K562 (cell line): ENCODE results near the gene S100A3. TPM values are rescaled to one million over a fixed set of nuclear protein-coding genes. Genes with fewer than 3 reads are reported as not detected.

Experiments used
- ATAC-seq: fragments of 200-7000 bp; cut with Tn5 transposase; 3 replicates; pipeline ENCODE4 v1.9.1; 2020; ENCODE audit warnings: moderate library complexity
- BruUV-seq: library from RNA; stranded (reverse); fragments of 400-500 nt; replicated peaks from 2 replicates; lab custom pipeline; 2021; lab: Mats Ljungman, UMichigan
- CTCF ChIA-PET: fragments of 300-600 bp; formaldehyde crosslinking; extraction: SDS; loops from one replicate; lab custom pipeline; 2021; ENCODE audit warnings: low intra/inter-chr PET ratio; lab: Yijun Ruan, JAX
- POLR2A ChIA-PET: fragments of 300-600, 350-650 bp; sonication (Branson Sonifier 250); formaldehyde crosslinking; extraction: SDS; loops from one replicate; lab custom pipeline; 2021; ENCODE audit warnings: antibody characterized with exemption, inconsistent platforms; lab: Yijun Ruan, JAX
- DNase-seq, 4 experiments: peaks; one replicate each; pipeline versions ENCODE4 v3.0.0 to v3.0.0-alpha.2; 2011 to 2018; ENCODE audit warnings: low spot score in 3 of 4, mixed read lengths in 3 of 4; ENCODE audit errors: extremely low read depth in 1 of 4
- FAIRE-seq: peaks from 2 replicates; lab custom pipeline; 2011; peaks lifted over from hg19 to GRCh38; lab: Jason Lieb, UNC
- H2AFZ ChIP-seq: 2 replicates; pipeline ENCODE4 v1.6.0; 2011; ENCODE audit warnings: low read depth, low read length, control low read depth, inconsistent platforms
- H3K27ac ChIP-seq: fragments of 200-600 bp; 3 replicates; pipeline ENCODE4 v1.8.0; 2011; ENCODE audit warnings: low read depth, mild to moderate bottlenecking, control low read depth, inconsistent platforms, low read length, moderate library complexity, mixed read lengths; ENCODE audit errors: extremely low read depth
- H3K27me3 ChIP-seq, 2 experiments: fragments of 300-600 bp in 1 of 2; 2 replicates in 1 of 2; 3 replicates in 1 of 2; pipeline versions ENCODE4 v1.6.0 to v1.8.0; 2011; ENCODE audit warnings: inconsistent platforms in 2 of 2, low read length in 2 of 2, mild to moderate bottlenecking in 1 of 2, mixed read lengths in 1 of 2, moderate library complexity in 1 of 2; ENCODE audit not compliant: control insufficient read depth in 2 of 2, insufficient read depth in 2 of 2
- H3K36me3 ChIP-seq: fragments of 300-600 bp; 3 replicates; pipeline ENCODE4 v1.8.0; 2011; ENCODE audit warnings: mild to moderate bottlenecking, low read length, inconsistent platforms; ENCODE audit not compliant: control insufficient read depth, insufficient read depth
- H3K4me1 ChIP-seq, 2 experiments: fragments of 200-600 bp in 1 of 2; replicated peaks in 1 of 2; 2 replicates in 1 of 2; 3 replicates in 1 of 2; pipeline versions ENCODE4 v1.5.1 to v1.8.0; 2011; ENCODE audit warnings: inconsistent platforms in 2 of 2, low read length in 2 of 2, mild to moderate bottlenecking in 1 of 2, mixed read lengths in 1 of 2, moderate library complexity in 1 of 2; ENCODE audit not compliant: control insufficient read depth in 2 of 2, insufficient read depth in 2 of 2
- H3K4me2 ChIP-seq: 2 replicates; pipeline ENCODE4 v1.6.1; 2011; ENCODE audit warnings: low read length, control low read depth, inconsistent platforms, mixed read lengths; ENCODE audit not compliant: insufficient read depth
- H3K4me3 ChIP-seq: fragments of 200-600 bp; sonication (generic), shearing (Covaris generic); 2 replicates; pipeline ENCODE4 v1.5.1; 2016; ENCODE audit warnings: control low read depth, inconsistent platforms
- H3K79me2 ChIP-seq: fragments of 200-600 bp; 3 replicates; pipeline ENCODE4 v1.8.0; 2011; ENCODE audit warnings: low read length, inconsistent platforms; ENCODE audit not compliant: control insufficient read depth, insufficient read depth
- H3K9ac ChIP-seq, 2 experiments: 2 replicates each; pipeline versions ENCODE4 v1.6.0 to v1.6.1; 2011; ENCODE audit warnings: low read depth in 2 of 2, low read length in 2 of 2, control low read depth in 1 of 2, inconsistent platforms in 1 of 2, mild to moderate bottlenecking in 1 of 2, mixed read lengths in 1 of 2; ENCODE audit not compliant: insufficient read depth in 1 of 2
- H3K9me1 ChIP-seq: one replicate; pipeline ENCODE4 v1.6.0; 2011; ENCODE audit warnings: inconsistent platforms, mild to moderate bottlenecking, low read length, moderate library complexity; ENCODE audit not compliant: control insufficient read depth, insufficient read depth
- H3K9me3 ChIP-seq: replicated peaks from 2 replicates; pipeline ENCODE4 v1.5.1; 2011; ENCODE audit warnings: low read depth, low read length, inconsistent platforms; ENCODE audit not compliant: control insufficient read depth, insufficient read depth
- H4K20me1 ChIP-seq: replicated peaks from 2 replicates; pipeline ENCODE4 v1.6.1; 2011; ENCODE audit warnings: low read length, inconsistent platforms, mixed read lengths; ENCODE audit not compliant: control insufficient read depth, insufficient read depth
- ARID2 ChIP-seq: fragments of 450-650 bp; IDR thresholded peaks from 2 replicates; pipeline ENCODE4 v1.6.1; 2017; ENCODE audit warnings: antibody characterized with exemption, mild to moderate bottlenecking
- BHLHE40 ChIP-seq: IDR thresholded peaks from 2 replicates; pipeline ENCODE4 v1.6.1; 2011; ENCODE audit warnings: low read length, improper control_type of control experiment
- GABPA ChIP-seq: fragments of 200-800 bp; sonication (Bioruptor generic); conservative IDR thresholded peaks from 2 replicates; pipeline ENCODE4 v1.6.1; 2016; ENCODE audit warnings: low read depth, missing genetic modification characterization, missing compliant biosample characterization
- GABPB2 ChIP-seq: fragments of 250-450 bp; sonication (Bioruptor Pico); conservative IDR thresholded peaks from 2 replicates; pipeline ENCODE4 v1.5.1; 2021; ENCODE audit warnings: mild to moderate bottlenecking
- GATAD2B ChIP-seq: fragments of 450-650 bp; IDR thresholded peaks from 2 replicates; pipeline ENCODE4 v1.6.1; 2017; ENCODE audit warnings: mild to moderate bottlenecking, borderline replicate concordance
- IFI16 ChIP-seq: fragments of 250-450 bp; sonication (Bioruptor Pico); IDR thresholded peaks from 2 replicates; pipeline ENCODE4 v2.1.2; 2022; ENCODE audit warnings: mild to moderate bottlenecking, inconsistent platforms
- KHSRP ChIP-seq: fragments of 450-650 bp; IDR thresholded peaks from 2 replicates; pipeline ENCODE4 v1.6.1; 2017
- PKNOX1 ChIP-seq: fragments of 450-650 bp; IDR thresholded peaks from 2 replicates; pipeline ENCODE4 v1.6.1; 2016
- PRPF4 ChIP-seq: fragments of 200-400 bp; formaldehyde crosslinking; IDR thresholded peaks from one replicate; pipeline ENCODE4 v1.6.1; 2017; ENCODE audit warnings: low read length, low read depth, mild to moderate bottlenecking; ENCODE audit not compliant: insufficient read depth, poor library complexity, severe bottlenecking
- RAD21 ChIP-seq, 2 experiments: fragments of 250-450 bp in 1 of 2; fragments of 450-650 bp in 1 of 2; sonication (Bioruptor Pico) in 1 of 2; formaldehyde crosslinking in 1 of 2; IDR thresholded peaks in 1 of 2; conservative IDR thresholded peaks in 1 of 2; 2 replicates each; pipeline versions ENCODE4 v1.4.0 to v1.8.0; 2020 to 2022; ENCODE audit warnings: mild to moderate bottlenecking in 2 of 2, moderate library complexity in 1 of 2
- TFAP4 ChIP-seq: sonication (generic); formaldehyde crosslinking; IDR thresholded peaks from 2 replicates; pipeline ENCODE4 v1.8.0; 2022; ENCODE audit warnings: missing genetic modification reagents, mild to moderate bottlenecking, moderate library complexity, borderline replicate concordance
- U2AF2 ChIP-seq: fragments of 200-400 bp; formaldehyde crosslinking; optimal IDR thresholded peaks from 2 replicates; pipeline ENCODE3; 2017; ENCODE audit warnings: low read depth, mild to moderate bottlenecking, low read length
- UBTF ChIP-seq, 2 experiments: IDR thresholded peaks; 2 replicates each; pipeline ENCODE4 v1.6.1; 2012; ENCODE audit warnings: improper control_type of control experiment in 2 of 2, low read depth in 2 of 2, low read length in 2 of 2, borderline replicate concordance in 1 of 2
- ZNF224 ChIP-seq: sonication (generic); formaldehyde crosslinking; IDR thresholded peaks from 2 replicates; pipeline ENCODE4 v1.8.0; 2022; ENCODE audit warnings: mild to moderate bottlenecking, missing genetic modification reagents
- WGBS: fragments of 100-300 bp; shearing (Covaris generic); methylation state at CpG from one replicate; pipeline ENCODE4 v1.1.6; 2016; ENCODE audit warnings: low coverage, mixed read lengths; ENCODE audit not compliant: insufficient coverage; ENCODE audit errors: missing lambda C conversion rate; 5-methylcytosine and 5-hydroxymethylcytosine counted together
- in situ Hi-C: fragments of 300-500 bp; cut with MboI; formaldehyde crosslinking; loops from 4 replicates; pipeline ENCODE4 v1.15.0; 2018; ENCODE audit warnings: inconsistent platforms, mixed read lengths
- intact Hi-C: fragments of 100-400 bp; cut with micrococcal nuclease; formaldehyde crosslinking; loops from 2 replicates; pipeline ENCODE4 v1.14.2; 2022
- polyA plus RNA-seq, 8 experiments: library from polyadenylated mRNA; depleted of rRNA in 4 of 8; stranded (reverse) in 5 of 8; unstranded in 3 of 8; fragments of >200 nt; fragmentation: Nextera tagmentation in 2 of 8; fragmentation: Illumina TruSeq in 1 of 8; extraction: Ambion mirVana in 2 of 8; extraction: Trizol in 1 of 8; gene quantifications; 2 replicates each; pipeline versions ENCODE4 v1.2.1 to v1.2.3, GENCODE V29; 2011 to 2014; ENCODE audit warnings: inconsistent platforms in 1 of 8, missing spikeins in 1 of 8
- total RNA-seq, 7 experiments: library from RNA; depleted of rRNA in 6 of 7; stranded (reverse); fragments of >200 nt in 6 of 7; fragmentation: Illumina TruSeq in 2 of 7; extraction: Trizol in 2 of 7; gene quantifications; 2 replicates each; pipeline versions ENCODE4 v1.2.1 to v1.2.3, GENCODE V29; 2011 to 2021; ENCODE audit warnings: low replicate concordance in 1 of 7

The S100A3 gene
- total and polyA plus RNA-seq, 9 of the 15 experiments (the other 6 are each of a cell fraction or from before 2014, with no cell fraction given) = 0.08 to 1.7 (median 0.18) TPM; not detected in 4

DNA sequence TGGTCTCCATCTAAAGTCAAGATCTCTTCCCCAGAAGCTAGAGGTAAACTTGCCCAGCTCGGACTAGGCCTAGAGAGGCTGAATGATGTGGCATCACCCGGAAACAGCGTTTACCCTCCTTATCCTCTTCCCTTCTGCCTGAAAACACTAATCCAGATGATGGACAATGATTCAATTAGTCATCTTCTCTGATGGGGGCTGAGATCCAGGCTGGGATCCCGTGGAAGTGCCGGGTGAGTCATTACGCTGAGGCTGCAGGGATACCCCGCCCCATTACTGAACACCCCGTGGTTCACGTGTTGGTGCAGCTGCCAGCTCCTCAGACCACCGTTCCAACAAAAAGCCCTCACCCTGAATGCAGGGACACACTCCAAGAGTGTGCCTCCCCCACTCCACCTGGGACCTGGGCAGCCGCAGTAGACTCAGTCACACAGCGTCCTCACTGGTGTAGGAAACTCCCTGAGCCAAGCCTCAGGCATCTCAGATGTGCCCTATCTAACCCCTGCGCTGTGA, 15.3 kb downstream of the S100A3 start (continued):
- TF ChIP-seq RAD21 (CRISPR knock-in tag; conservative IDR thresholded peaks at IDR 0.05 in 1 of 2, IDR thresholded peaks at IDR 0.05 in 1 of 2) (no peak), IFI16 (CRISPR knock-in tag) (no peak), U2AF2 (no peak), BHLHE40 (peak; percentile 74)
- TF ChIP-seq, all 486 proteins: peak for 14

DNA sequence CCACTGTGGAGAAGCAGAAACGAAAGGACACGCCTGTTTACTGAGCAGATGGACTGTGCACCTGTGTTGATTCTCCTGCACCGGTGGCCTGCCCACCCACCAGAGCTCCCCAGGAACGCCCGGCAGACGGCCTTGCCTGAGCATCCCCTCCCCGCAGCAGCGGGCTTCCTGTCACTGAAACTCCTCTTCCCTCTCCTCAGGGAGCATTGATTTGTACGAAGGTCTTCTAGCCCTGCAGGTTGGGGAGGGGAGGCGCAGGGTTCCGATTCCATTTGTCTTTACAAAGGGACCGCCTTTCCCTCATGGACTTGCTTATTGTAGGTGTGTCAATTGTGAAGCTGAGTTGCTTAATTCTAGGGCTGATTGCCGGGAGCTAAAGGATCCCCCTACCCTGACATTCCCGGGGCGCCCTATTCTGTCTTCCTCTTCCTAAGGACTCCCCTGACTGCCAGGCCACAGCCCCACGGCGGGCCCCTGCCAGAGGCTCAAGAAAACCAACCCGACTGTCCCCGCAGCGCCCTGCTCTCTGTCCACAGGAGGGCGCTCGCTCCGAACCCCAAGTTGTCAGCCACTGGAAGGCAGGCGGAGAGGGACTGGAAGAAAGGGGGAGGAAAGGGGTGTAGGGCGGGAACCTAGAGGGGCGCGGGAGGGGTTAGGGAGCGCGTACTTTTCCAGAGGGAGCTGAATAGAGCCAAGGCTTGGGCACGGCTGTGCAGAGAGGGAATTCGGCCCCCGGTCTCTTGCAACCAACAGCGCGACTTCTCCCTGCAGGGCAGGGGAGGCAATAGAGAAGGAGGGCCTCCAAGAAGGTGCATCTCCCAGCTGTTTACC, 16.1 kb downstream of the S100A3 start:
- no peaks in the 10 kb centered on the region for H3K27me3 ChIP-seq
- DNase-seq = peak; percentile 87 to 92 (median 89)
- no peaks in the 10 kb centered on the region for H3K9me1 ChIP-seq
- H4K20me1 ChIP-seq = no peaks in the 10 kb centered on the region
- H3K9me3 ChIP-seq = no peaks in the 10 kb centered on the region
- 30% methylated on average over 29 of the region's 34 CpGs for WGBS
- H2AFZ ChIP-seq = peak overlapping the region; percentile 86
- peak overlapping the region; percentile 44; the same call in 2 of the 3 replicates for H3K27ac ChIP-seq
- H3K36me3 ChIP-seq = no peaks in the 10 kb centered on the region
- H3K79me2 ChIP-seq = no peaks in the 10 kb centered on the region; the same call in 2 of the 3 replicates
- peak; percentile 94 for ATAC-seq
- H3K4me2 ChIP-seq = peak overlapping the region; percentile 23; the same call in 1 of the 2 replicates
- peak; percentile 79 for FAIRE-seq
- in situ Hi-C loops = loop anchor here (5.0 kb wide), 1 partner anchor 34 kb away; the partner anchor contains the start of gene S100A2
- peak overlapping the region; percentile 11 to 39; a peak in 2 of 4 replicates for H3K9ac ChIP-seq
- H3K4me1 ChIP-seq = peaks cover 38 to 45% of the 10 kb centered on the region in 2 experiments
- intact Hi-C loops = loop anchor here (1.0 to 5.0 kb wide), 2 partner anchors 35 to 99 kb away; partner anchors contain the start of gene CHTOP
- BruUV-seq = no TSS peak
- no peak overlapping the region for H3K4me3 ChIP-seq
- ChIA-PET CTCF (interaction anchor here (0.6 to 2.4 kb wide), 4 partner anchors 36 to 454 kb away, joined by 3 to 21 read pairs (median 4); partner anchors contain the start of gene RAB13), POLR2A (interaction anchor here (0.6 to 1.4 kb wide), 6 partner anchors 8 to 191 kb away, joined by 3 to 7 read pairs (median 3); partner anchors contain the start of gene S100A5)
- TF ChIP-seq UBTF (IDR thresholded peaks at IDR 0.05; ENCODE audit: borderline replicate concordance in 1 of 2, low read depth in 2 of 2, low read length in 2 of 2) (0 out of 4 replicates have a peak, but pooled peaks of 1 of the 2 experiments have one; percentile 26), GABPB2 (CRISPR knock-in tag) (no peak), ZNF224 (CRISPR knock-in tag) (no peak), GABPA (tag) (no peak), PRPF4 (no peak), KHSRP (no peak), TFAP4 (CRISPR knock-in tag) (peak; percentile 70; the same call in 1 of the 2 replicates), PKNOX1 (0 out of 2 replicates have a peak, but pooled peaks have one; percentile 6), GATAD2B (peak; percentile 60; the same call in 1 of the 2 replicates), ARID2 (peak; percentile 82)
